Cerebellar nuclear complex (tissue), 1 donor: Measurements from ENCODE around the gene BRWD1.

Source experiments
- DNase-seq, 2 experiments: peaks; one replicate each; lab custom pipeline; 2025; lab: John Stamatoyannopoulos, UW

Gene BRWD1

GRCh38 chr21:39134288-39134810 is 179.1 kb downstream of the BRWD1 start:
- no peak for DNase-seq
